ENCODE results near the gene PLCXD3. TPM values are rescaled to one million over a fixed set of nuclear protein-coding genes. Genes with fewer than 3 reads are reported as not detected.

Gene PLCXD3
- total and polyA plus RNA-seq, 2 of the 4 experiments (the other 2 are of a cell fraction), result under 0.01 to 0.02 TPM

DNA sequence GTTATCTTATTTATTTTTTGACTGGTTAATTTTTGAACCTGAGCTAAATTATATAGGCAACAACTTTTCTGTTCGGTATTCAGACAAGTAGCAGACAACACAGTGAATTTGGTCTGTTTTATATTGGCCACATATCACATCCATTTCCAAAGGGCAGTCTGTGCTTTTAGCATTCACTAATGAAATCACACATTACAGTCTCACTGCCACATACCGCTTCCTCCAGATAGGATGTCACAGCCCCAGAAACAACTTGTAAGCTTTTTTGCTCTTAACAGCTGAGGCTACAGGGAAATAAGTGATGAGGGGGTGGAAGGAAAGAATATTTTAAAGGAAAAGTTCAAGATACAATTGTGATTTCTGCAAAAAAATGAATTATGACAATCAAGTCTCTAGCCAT is 140.6 kb downstream of the PLCXD3 start:
- Histone ChIP-seq H3K79me1 (ENCODE audit: low read depth in 1 of 2, low read length in 2 of 2) (no peaks in the 10 kb centered on the region), H4K8ac (ENCODE audit: low read depth in 2 of 2, low read length in 2 of 2) (no peak overlapping the region), H3K4me3 (ENCODE audit: insufficient read depth, low read depth, low read length) (no peak overlapping the region), H3K27ac (ENCODE audit: insufficient read depth, low read length) (no peak overlapping the region), H3K4me1 (ENCODE audit: control insufficient read depth, insufficient read depth, low read length) (peaks cover 2% of the 10 kb centered on the region; the same call in 1 of the 2 replicates), H2BK120ac (ENCODE audit: low read depth, low read length) (no peak overlapping the region), H3K9me3 (ENCODE audit: control insufficient read depth, insufficient read depth, low read length) (no peaks in the 10 kb centered on the region), H3K18ac (ENCODE audit: low read depth, low read length) (no peak overlapping the region), H4K20me1 (ENCODE audit: insufficient read depth, low read length) (no peaks in the 10 kb centered on the region), H3K23ac (ENCODE audit: low read depth, low read length) (no peak overlapping the region), H3K9ac (ENCODE audit: low read depth, low read length) (no peak overlapping the region), H3K14ac (replicated peaks; ENCODE audit: low read depth, low read length) (no peak overlapping the region), H3K27me3 (ENCODE audit: control insufficient read depth, insufficient read depth, low read length) (no peaks in the 10 kb centered on the region), H2BK15ac (ENCODE audit: low read depth, low read length) (no peak overlapping the region), H4K91ac (ENCODE audit: insufficient read depth, low read depth, low read length) (no peak overlapping the region), H2AFZ (replicated peaks; ENCODE audit: low read length, poor library complexity) (no peak overlapping the region), H2AK9ac (replicated peaks; ENCODE audit: low read depth, low read length, poor library complexity) (no peak overlapping the region), H3K4ac (ENCODE audit: low read depth, low read length) (no peak overlapping the region), H2BK20ac (ENCODE audit: low read depth, low read length) (no peak overlapping the region), H3K36me3 (ENCODE audit: control insufficient read depth, insufficient read depth, low read length) (no peaks in the 10 kb centered on the region), H3K56ac (ENCODE audit: extremely low read depth, insufficient read depth, low read length) (no peak overlapping the region), H4K5ac (ENCODE audit: low read depth, low read length) (no peak overlapping the region), H2BK5ac (ENCODE audit: low read depth, low read length, poor library complexity, severe bottlenecking) (no peak overlapping the region), H3K4me2 (ENCODE audit: low read depth, low read length) (no peak overlapping the region), H3K9me1 (ENCODE audit: insufficient read depth, low read length) (peaks cover 4% of the 10 kb centered on the region; the same call in 1 of the 2 replicates), H2AK5ac (ENCODE audit: low read depth, low read length) (no peak overlapping the region)
- intact Hi-C loops (cut with micrococcal nuclease), result no loop called here
- dilution Hi-C loops (cut with HindIII; ENCODE audit: low sequenced_read_pairs, unreplicated experiment), result no loop called here
- in situ Hi-C loops (cut with MboI; ENCODE audit: low sequenced_read_pairs), result no loop called here
- ChIA-PET CTCF (no interaction called here), POLR2A (ENCODE audit: unreplicated experiment) (no interaction called here)
- DNase-seq (no peak), ATAC-seq (ENCODE audit: low read depth) (no peak)
- no TSS peak for BruUV-seq (replicated peaks)
- WGBS, 2 experiments (ENCODE audit: extremely low coverage in 2 of 2, insufficient read length in 1 of 2), result no CpG with 5 or more reads among the region's 2 CpGs
- TF ChIP-seq MXI1 (IDR thresholded peaks at IDR 0.05; ENCODE audit: borderline replicate concordance, low read depth, low read length) (no peak), MAFK (IDR thresholded peaks at IDR 0.05; ENCODE audit: low read depth, low read length) (no peak), FOS (IDR thresholded peaks at IDR 0.05; ENCODE audit: low read depth, low read length) (no peak), RFX5 (IDR thresholded peaks at IDR 0.05; ENCODE audit: low read depth, low read length) (no peak), POLR2A (IDR thresholded peaks at IDR 0.05; ENCODE audit: low read depth, low read length) (no peak), BHLHE40 (IDR thresholded peaks at IDR 0.05; ENCODE audit: low read depth, low read length) (no peak), USF2 (IDR thresholded peaks at IDR 0.05; ENCODE audit: low read depth, low read length) (no peak), RAD21 (IDR thresholded peaks at IDR 0.05; ENCODE audit: low read length) (no peak), MAZ (IDR thresholded peaks at IDR 0.05; ENCODE audit: borderline replicate concordance, low read depth, low read length) (no peak), CHD1 (IDR thresholded peaks at IDR 0.05; ENCODE audit: low read depth, low read length) (no peak), NFE2L2 (IDR thresholded peaks at IDR 0.05; ENCODE audit: low read depth, low read length) (no peak)
- TF ChIP-seq, protein P1, sequence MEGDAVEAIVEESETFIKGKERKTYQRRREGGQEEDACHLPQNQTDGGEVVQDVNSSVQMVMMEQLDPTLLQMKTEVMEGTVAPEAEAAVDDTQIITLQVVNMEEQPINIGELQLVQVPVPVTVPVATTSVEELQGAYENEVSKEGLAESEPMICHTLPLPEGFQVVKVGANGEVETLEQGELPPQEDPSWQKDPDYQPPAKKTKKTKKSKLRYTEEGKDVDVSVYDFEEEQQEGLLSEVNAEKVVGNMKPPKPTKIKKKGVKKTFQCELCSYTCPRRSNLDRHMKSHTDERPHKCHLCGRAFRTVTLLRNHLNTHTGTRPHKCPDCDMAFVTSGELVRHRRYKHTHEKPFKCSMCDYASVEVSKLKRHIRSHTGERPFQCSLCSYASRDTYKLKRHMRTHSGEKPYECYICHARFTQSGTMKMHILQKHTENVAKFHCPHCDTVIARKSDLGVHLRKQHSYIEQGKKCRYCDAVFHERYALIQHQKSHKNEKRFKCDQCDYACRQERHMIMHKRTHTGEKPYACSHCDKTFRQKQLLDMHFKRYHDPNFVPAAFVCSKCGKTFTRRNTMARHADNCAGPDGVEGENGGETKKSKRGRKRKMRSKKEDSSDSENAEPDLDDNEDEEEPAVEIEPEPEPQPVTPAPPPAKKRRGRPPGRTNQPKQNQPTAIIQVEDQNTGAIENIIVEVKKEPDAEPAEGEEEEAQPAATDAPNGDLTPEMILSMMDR (conservative IDR thresholded peaks at IDR 0.05; ENCODE audit: low read depth, low read length), result no peak

All from IMR-90 (cell line).